ENCODE data around the gene PTPN21.

PTPN21 gene

DNA sequence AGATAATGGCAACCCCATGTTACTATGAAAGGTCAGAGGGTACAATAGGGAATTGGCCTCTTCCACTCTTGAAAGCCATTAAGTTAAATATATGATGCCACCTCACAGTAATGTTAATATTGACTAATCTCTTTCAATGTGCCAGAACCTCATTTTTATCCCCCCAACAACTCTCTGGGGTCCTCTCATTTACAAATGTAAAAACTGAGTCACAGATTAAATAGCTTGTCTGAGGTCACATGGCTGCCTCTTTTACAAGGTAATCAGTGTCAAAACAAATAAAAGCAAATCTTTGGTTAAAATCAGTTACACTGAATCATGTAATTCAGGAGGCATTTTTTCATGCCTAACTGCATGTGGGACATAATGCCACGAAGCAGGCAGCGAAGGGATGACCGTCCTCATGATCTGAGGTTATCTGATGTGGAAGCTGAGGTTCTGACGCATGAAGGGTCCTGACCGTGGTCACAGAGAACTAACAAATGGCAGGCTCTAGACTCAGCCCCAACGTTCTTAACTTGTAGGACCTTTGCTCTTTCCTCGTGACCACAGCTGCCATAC, 78.5 kb downstream of the PTPN21 start:
- no peaks in the 10 kb centered on the region for H3K27me3 ChIP-seq (replicated peaks; ENCODE audit: insufficient read depth, low read length)

DNA sequence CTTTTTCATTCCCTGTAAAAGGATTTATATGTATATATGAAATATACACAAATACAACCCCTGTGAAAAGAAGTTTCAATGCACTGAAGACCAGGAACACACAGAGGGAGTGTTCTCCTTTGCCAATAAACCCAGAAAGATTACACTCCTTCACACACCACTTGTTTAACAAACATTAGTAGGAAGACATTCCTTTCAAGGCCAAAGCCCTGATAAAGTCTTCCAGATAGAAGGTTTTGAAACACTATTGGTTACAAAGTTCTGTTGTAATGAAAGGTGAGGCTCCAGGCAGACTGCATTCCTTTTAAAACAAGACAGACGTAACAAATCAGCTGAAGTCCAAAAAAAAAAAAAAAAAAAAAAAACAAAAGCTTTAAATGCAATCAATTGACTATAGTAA, 81.0 kb downstream of the PTPN21 start:
- no peak overlapping the region for H2AFZ ChIP-seq (ENCODE audit: low read length)
- H3K9ac ChIP-seq (ENCODE audit: low read length) = no peak overlapping the region
- no peaks in the 10 kb centered on the region for H3K27me3 ChIP-seq (replicated peaks; ENCODE audit: insufficient read depth, low read length)
- no peak overlapping the region for H3K4me3 ChIP-seq (ENCODE audit: low read length)
- TF ChIP-seq, protein P1, sequence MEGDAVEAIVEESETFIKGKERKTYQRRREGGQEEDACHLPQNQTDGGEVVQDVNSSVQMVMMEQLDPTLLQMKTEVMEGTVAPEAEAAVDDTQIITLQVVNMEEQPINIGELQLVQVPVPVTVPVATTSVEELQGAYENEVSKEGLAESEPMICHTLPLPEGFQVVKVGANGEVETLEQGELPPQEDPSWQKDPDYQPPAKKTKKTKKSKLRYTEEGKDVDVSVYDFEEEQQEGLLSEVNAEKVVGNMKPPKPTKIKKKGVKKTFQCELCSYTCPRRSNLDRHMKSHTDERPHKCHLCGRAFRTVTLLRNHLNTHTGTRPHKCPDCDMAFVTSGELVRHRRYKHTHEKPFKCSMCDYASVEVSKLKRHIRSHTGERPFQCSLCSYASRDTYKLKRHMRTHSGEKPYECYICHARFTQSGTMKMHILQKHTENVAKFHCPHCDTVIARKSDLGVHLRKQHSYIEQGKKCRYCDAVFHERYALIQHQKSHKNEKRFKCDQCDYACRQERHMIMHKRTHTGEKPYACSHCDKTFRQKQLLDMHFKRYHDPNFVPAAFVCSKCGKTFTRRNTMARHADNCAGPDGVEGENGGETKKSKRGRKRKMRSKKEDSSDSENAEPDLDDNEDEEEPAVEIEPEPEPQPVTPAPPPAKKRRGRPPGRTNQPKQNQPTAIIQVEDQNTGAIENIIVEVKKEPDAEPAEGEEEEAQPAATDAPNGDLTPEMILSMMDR (IDR thresholded peaks at IDR 0.05; ENCODE audit: low read length) = no peak
- TF ChIP-seq EZH2 (optimal IDR thresholded peaks at IDR 0.05; ENCODE audit: low read depth, low read length) = no peak
- TF ChIP-seq EZH2phosphoT487 (IDR thresholded peaks at IDR 0.05; ENCODE audit: low read length) = no peak
- H3K36me3 ChIP-seq (replicated peaks; ENCODE audit: insufficient read depth, low read length) = no peaks in the 10 kb centered on the region
- no peak overlapping the region for H3K27ac ChIP-seq (ENCODE audit: low read length)
- no peaks in the 10 kb centered on the region for H4K20me1 ChIP-seq (ENCODE audit: insufficient read depth, low read length)
- no peak for DNase-seq
- H3F3A ChIP-seq (ENCODE audit: insufficient read depth, low read length) = no peaks in the 10 kb centered on the region
- no peaks in the 10 kb centered on the region for H3K79me2 ChIP-seq (ENCODE audit: low read length)
- H3K9me2 ChIP-seq (replicated peaks; ENCODE audit: insufficient read depth, low read length) = no peaks in the 10 kb centered on the region
- no peak overlapping the region for H3K4me2 ChIP-seq (ENCODE audit: low read depth, low read length)
- no peaks in the 10 kb centered on the region for H3K4me1 ChIP-seq (ENCODE audit: low read length)
- no peaks in the 10 kb centered on the region for H3K9me3 ChIP-seq (replicated peaks; ENCODE audit: insufficient read depth, low read length)

More for the DNA sequence above, 78.5 kb downstream of the PTPN21 start:
- H3K9me3 ChIP-seq (replicated peaks; ENCODE audit: insufficient read depth, low read length) = no peaks in the 10 kb centered on the region
- TF ChIP-seq EZH2 (optimal IDR thresholded peaks at IDR 0.05; ENCODE audit: low read depth, low read length) (no peak), EZH2phosphoT487 (IDR thresholded peaks at IDR 0.05; ENCODE audit: low read length) (no peak)
- TF ChIP-seq, protein P1 (IDR thresholded peaks at IDR 0.05; ENCODE audit: low read length) = no peak
- no peak overlapping the region for H2AFZ ChIP-seq (ENCODE audit: low read length)
- H3K79me2 ChIP-seq (ENCODE audit: low read length) = no peaks in the 10 kb centered on the region
- H3K4me1 ChIP-seq (ENCODE audit: low read length) = no peaks in the 10 kb centered on the region
- H3K27ac ChIP-seq (ENCODE audit: low read length) = no peak overlapping the region
- no peak overlapping the region for H3K4me3 ChIP-seq (ENCODE audit: low read length)
- no peaks in the 10 kb centered on the region for H3K36me3 ChIP-seq (replicated peaks; ENCODE audit: insufficient read depth, low read length)
- DNase-seq = no peak
- H3K4me2 ChIP-seq (ENCODE audit: low read depth, low read length) = no peak overlapping the region
- H3K9ac ChIP-seq (ENCODE audit: low read length) = no peak overlapping the region
- no peaks in the 10 kb centered on the region for H3F3A ChIP-seq (ENCODE audit: insufficient read depth, low read length)
- no peaks in the 10 kb centered on the region for H4K20me1 ChIP-seq (ENCODE audit: insufficient read depth, low read length)
- H3K9me2 ChIP-seq (replicated peaks; ENCODE audit: insufficient read depth, low read length) = no peaks in the 10 kb centered on the region

DNA sequence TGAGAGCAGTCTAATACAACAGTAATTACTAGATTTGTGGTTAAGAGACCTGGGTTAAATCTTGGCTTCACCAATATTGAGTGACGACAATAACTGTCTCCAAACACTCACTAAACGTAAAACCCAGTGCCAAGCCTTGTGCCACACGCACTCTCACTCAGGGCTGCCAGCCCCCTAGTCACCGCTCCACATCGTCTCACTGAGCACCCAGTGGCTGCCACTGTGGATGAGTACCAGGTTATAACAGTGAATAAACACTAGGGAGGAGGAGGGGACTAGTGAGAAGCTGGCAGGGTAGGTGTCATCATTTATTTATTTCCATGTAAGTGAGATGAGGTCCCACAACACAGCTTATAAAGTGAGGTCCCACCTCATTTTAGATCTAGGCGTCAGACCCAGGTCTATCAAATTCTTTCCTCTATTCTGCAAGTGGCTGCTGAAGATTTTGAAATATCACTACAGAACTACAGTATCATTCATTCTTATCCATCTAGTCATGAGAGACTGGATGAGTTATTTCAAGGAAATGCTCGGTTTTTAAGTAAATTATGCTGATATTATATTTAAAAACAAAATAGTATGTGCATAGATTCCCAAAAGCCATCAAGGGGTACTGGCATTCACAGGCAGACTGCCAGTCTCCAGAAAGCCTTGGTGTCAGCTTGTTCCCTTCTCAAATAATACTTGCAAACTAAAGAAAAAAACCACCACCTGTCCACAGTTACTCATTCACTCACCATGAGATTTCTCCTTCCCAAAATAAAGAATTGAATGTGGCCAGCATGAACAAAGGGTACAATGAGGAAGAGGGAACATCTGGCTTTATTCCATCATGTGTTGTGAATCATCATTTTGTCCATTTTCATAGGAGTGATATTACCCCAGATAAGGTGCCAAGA, 84.0 kb downstream of the PTPN21 start:
- DNase-seq = no peak
- Histone ChIP-seq H4K20me1 (ENCODE audit: insufficient read depth, low read length) (no peaks in the 10 kb centered on the region), H2AFZ (ENCODE audit: low read length) (no peak overlapping the region), H3K79me2 (ENCODE audit: low read length) (no peaks in the 10 kb centered on the region), H3K4me1 (ENCODE audit: low read length) (no peaks in the 10 kb centered on the region), H3K36me3 (replicated peaks; ENCODE audit: insufficient read depth, low read length) (no peaks in the 10 kb centered on the region), H3F3A (ENCODE audit: insufficient read depth, low read length) (no peaks in the 10 kb centered on the region), H3K4me2 (ENCODE audit: low read depth, low read length) (no peak overlapping the region), H3K9me2 (replicated peaks; ENCODE audit: insufficient read depth, low read length) (no peaks in the 10 kb centered on the region), H3K4me3 (ENCODE audit: low read length) (no peak overlapping the region), H3K9me3 (replicated peaks; ENCODE audit: insufficient read depth, low read length) (no peaks in the 10 kb centered on the region), H3K27ac (ENCODE audit: low read length) (no peak overlapping the region), H3K9ac (ENCODE audit: low read length) (no peak overlapping the region), H3K27me3 (replicated peaks; ENCODE audit: insufficient read depth, low read length) (no peaks in the 10 kb centered on the region)
- no peak for TF ChIP-seq EZH2 (optimal IDR thresholded peaks at IDR 0.05; ENCODE audit: low read depth, low read length)
- no peak for TF ChIP-seq EZH2phosphoT487 (IDR thresholded peaks at IDR 0.05; ENCODE audit: low read length)
- TF ChIP-seq, protein P1 (IDR thresholded peaks at IDR 0.05; ENCODE audit: low read length) = no peak

All from MM.1S (cell line).